Activated gamma-delta T cell treated with Interleukin-2 at 50 U/mL for 16 hours (primary cell): ENCODE data around the gene COL6A6.

ENCODE experiments used
- DNase-seq: peaks from one replicate; pipeline ENCODE4 v3.0.0-alpha.2; 2020

Gene COL6A6, protein sequence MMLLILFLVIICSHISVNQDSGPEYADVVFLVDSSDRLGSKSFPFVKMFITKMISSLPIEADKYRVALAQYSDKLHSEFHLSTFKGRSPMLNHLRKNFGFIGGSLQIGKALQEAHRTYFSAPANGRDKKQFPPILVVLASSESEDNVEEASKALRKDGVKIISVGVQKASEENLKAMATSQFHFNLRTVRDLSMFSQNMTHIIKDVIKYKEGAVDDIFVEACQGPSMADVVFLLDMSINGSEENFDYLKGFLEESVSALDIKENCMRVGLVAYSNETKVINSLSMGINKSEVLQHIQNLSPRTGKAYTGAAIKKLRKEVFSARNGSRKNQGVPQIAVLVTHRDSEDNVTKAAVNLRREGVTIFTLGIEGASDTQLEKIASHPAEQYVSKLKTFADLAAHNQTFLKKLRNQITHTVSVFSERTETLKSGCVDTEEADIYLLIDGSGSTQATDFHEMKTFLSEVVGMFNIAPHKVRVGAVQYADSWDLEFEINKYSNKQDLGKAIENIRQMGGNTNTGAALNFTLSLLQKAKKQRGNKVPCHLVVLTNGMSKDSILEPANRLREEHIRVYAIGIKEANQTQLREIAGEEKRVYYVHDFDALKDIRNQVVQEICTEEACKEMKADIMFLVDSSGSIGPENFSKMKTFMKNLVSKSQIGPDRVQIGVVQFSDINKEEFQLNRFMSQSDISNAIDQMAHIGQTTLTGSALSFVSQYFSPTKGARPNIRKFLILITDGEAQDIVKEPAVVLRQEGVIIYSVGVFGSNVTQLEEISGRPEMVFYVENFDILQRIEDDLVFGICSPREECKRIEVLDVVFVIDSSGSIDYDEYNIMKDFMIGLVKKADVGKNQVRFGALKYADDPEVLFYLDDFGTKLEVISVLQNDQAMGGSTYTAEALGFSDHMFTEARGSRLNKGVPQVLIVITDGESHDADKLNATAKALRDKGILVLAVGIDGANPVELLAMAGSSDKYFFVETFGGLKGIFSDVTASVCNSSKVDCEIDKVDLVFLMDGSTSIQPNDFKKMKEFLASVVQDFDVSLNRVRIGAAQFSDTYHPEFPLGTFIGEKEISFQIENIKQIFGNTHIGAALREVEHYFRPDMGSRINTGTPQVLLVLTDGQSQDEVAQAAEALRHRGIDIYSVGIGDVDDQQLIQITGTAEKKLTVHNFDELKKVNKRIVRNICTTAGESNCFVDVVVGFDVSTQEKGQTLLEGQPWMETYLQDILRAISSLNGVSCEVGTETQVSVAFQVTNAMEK (N-terminal part only)

DNA sequence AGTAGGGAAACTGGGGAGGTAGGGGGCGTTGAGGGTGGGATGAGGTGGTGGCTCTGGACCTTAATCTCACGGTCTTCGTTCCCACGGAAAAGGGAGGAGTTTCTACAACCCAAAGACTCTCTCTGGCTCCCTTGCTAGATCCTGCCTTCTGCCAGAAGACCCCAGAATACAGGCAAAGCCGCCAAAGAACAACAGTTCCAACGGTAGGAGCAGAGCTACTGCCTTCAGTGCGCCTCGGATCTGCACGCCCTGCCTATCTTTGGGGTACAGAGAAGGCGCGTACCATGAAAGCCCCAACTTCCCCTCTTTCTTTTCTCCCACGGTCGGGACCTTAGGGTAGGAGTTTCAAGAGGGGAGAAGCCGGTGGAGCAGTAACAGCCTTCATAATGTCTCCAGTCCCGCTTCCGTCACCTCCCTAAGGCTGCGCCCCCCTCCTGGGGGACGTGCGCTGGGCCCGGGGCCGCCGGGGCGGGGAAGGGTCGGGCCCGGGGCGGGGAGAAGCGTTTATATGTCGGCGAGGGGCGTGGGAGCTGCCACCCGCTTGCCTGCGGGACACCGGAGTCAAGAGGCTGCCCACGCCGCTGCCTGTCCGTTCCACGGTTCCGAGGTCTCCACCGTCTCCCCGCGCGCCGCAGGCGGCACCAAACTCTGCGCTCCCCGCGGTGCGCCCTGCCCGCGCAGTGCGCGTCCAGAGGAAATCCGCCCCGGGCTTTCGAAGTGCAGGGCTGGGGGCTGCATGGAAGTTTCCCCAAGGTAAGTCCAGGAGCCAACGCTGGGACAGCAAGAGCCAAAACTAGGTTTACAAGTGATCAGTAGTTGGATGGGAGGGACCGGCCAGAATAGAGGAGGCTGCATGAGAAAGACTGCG lies at the start of gene COL6A6:
COL6A6 (plus strand) TSS at position 533 of the 868 bp plus-strand sequence. CDS start 43,188 bp downstream, outside the sequence.
- no peak for DNase-seq

DNA sequence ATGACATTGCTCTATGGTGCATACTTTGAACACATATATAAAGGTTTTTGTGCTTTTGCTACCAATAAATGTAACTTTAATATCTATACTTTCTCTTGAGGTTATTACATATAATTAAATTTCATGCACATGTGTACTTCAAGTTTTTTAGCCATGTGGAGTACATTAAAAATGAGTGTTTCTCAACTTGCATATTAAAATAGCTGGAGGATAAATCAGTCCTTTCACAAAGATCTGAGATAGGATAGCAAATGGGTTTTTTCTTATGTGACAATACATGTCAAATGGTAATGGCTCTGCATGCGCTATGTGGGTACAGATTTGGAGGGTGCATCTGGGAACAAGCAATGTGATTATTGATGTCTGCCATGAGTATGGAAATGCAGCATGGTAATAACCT lies 48.7 kb upstream of the COL6A6 start:
- no peak for DNase-seq

DNA sequence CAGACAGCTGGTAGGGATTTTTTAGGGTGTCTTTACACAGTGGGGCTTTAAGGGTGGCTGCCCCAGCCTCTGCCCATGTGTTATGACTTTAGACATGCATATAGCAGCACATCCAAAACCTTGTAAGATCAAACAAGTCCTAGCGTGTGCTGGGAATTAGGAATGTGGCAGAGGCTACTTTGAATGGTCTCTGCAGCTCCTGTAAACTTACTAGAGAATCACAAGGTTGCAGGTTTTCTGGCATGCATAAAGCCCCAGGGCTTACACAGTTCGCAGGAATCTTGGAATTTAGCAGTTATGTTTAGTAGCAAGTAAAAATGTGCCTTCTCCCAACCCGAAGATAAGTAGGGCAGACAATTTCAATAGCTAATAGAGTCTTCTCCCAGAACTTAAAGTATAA lies 46.9 kb upstream of the COL6A6 start:
- DNase-seq, result no peak

DNA sequence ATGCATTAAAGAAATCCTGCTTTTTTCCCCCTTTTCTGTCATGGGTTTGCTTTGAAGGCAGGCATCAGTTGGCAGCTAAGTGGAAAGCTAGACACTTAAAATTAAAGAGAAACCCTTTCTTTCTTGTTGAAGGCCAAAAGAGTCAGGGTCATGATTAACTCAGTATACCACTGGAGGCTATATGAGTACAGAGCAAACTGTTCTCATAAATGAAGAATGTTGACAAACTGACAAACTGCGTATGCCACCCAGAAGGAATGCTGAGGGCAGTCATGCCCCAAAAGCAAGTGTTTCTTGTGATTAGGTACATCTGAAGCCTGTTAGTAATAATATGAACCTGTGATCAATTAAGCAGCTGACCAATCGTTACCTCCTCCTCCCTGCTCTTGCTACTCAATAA lies 43.6 kb upstream of the COL6A6 start:
- no peak for DNase-seq

DNA sequence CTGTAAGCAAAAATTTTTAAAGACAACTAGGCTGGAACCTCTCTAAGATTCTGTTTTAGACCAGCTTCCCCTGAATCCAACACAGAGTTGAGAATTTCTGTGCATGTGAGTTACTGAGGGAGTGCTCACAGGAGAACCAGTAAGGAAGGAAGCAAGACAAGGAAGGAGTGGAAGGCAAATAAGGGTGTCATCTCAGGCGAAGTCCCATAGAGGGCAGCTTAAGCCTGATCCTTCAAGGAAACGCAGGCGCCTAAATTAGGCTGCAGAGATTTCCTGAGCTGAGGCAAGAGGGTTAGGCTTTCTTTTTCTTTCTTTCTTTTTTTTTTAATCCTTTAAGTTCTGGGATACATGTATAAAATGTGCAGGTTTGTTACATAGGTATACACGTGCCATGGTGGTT lies 36.2 kb upstream of the COL6A6 start:
- DNase-seq, result no peak

DNA sequence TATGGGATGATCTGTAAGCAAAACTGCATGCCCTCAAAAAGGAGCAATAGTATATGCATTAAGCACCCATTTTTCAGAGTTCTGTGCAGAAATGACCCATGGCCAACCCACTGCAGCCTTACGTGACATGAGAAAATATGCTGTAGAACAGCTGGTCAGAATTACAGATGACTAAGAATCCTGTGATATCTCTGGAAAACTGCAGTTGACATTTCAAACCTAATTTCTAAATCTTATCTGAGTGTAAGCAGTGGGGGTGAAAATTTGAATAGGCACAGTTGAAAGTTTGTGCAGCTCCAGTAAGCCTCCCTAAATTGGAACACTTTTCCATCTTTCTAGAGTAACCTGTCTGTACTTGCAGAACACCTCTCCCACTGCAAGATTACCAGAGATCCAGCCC lies 28.7 kb upstream of the COL6A6 start:
- no peak for DNase-seq

DNA sequence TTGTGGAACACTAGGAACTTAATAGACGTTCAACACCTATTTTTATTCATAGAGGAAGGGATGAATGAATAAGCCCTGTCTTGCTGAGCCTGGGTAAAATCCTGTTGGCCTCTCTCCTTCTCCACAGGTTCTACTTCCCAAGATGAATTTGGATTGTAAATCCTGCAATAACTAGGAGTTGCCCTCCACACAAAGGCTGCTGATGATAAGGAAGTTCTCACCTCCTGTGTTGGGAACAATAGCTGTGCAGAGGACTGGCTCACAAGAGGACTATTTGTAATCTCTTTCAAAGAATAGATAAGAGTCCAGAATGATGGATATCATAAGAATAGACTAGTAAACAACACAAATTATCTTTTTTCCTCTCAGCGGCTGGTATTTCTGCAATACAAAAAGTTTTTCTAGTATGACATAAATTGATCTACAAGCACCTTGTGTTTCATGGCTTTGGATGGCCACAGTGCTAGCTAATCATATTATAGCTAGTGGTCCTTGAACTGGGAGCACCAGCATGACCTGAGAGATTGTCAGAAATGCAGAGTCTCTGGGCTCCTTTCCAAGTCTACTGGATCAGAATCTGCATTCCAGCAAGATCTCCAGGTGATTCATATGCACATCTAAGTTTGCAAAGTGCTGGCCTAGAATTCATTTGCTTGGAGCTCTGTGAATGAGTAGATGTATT lies 28.1 kb upstream of the COL6A6 start:
- DNase-seq, result no peak

DNA sequence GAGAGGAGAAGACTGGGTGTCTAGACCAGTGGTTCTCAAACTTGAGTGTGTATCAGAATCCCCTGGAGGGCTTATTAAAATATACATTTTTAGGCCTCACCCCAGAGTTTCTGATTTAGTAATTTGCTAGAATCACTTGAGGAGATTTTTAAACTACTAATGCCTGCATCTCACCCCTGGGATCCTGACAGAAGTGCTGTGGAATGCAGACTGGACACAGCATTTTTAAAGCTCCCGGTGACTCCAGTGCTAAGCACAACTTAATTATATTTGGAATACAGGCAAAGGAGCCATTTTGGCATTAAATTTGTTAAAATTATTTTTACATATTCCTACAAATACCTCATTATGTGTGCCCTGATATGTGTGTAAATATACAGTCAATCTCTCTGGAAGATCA lies 26.7 kb upstream of the COL6A6 start:
- DNase-seq, result no peak

DNA sequence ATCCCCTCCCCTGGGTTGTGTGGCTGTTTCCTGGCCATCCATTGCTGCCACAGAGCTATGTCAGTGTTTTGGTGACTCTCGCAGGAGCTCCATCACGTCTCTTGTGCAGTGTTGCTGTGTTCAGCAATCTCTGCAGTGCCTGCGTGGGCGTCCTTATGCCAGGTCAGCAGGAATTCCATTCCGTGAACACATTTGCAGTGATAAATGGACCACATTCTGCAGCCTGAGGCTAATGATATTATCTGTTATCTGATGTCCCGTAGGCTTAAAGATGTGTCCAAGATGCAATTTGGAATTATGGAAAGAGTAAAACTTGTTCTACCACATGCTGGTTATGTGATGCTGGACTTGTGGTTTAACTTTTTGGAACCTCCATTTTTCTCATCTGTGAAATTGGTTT lies 25.5 kb upstream of the COL6A6 start:
- DNase-seq, result no peak

DNA sequence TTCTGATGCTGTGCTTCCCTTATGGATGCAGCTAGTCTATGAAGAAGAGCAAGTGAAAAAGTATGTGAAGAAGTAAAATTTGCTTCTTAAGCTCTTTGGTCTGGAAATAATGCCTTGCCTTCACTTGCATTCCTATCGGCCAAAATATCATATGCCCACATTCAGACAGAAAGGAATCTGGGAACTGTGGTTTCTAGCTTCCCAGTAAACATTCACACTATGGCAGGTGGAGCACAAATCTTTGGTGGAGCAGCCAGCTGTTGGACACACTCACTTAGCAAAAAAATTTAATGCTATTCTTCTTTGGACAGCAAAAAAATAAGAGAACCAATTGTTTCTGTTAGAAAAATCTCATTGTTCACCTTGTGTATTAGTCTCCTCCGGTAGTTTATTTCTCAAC lies 12.3 kb upstream of the COL6A6 start:
- no peak for DNase-seq

DNA sequence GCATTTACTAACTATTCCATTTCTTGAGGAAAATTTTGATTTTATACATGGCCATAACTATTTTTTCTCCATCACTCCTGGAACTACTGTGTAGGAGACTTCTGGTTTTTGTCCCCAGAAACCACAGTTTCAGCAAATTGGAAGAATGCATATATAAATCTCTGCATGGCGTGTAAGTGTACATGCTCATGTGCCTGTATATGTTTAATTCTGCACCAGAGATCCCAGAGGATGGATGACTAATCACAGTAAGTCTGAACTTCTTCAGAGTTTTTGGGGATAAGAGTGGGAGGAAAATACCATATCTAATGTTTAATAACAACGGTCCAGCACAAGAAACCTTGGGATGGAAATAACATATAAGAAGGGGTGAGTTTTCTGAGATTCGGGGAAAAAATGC lies 10.9 kb upstream of the COL6A6 start:
- no peak for DNase-seq

DNA sequence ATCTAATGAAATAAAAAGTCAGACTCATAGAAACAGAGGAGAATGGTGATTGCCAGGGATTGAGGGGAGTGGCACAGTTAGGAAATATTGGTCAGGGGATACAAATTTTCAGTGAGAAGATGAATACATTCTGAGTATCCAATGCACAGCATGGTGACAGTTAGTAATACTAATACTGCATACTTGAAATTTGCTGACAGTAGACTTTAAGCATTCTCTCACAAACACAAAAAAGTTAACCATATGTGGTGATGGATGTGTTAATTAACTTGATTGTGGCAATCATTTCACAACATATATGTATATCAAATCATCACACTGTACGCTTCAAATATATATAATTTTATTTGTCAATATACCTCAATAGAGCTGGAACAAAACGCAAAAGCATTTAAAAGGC lies 9.2 kb upstream of the COL6A6 start:
- DNase-seq, result no peak

DNA sequence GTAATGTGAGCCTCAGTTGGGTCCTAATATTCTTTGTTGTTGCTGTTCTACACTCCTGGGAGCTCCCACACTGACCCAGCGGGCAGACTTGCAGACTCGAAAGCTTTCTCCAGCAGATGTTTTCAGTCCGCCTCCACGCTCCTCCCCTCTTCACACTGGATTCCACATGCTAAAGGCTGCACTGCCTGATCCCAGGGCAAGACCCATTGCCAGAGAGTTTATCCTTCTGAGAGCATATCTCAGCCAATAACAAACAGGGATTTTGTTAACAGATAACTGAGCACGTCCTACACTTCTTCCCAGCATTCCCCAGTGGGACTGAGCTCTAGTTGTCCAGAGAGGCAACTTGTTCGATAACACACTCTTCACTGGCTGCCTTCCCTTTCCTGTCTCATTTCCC lies 8.0 kb upstream of the COL6A6 start:
- no peak for DNase-seq

DNA sequence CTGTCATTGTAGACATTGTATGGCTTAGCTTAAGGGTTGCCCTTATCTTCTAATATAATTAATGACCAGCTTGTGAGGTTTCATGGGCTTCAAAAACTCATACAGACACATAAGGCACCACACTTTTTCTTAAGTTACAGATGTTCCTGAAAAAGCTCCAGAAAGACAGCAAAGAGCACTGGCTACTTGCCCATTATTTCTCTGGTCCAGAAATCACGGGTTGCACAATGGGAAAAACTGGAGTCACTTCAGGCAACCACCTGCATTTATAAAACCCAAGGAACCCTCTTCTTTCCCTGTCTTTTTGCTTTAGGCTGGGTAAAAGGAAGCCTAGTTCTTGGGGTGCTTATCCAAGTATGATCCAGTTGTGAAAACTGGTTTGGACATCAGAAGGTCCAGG lies 2.3 kb upstream of the COL6A6 start:
- no peak for DNase-seq

DNA sequence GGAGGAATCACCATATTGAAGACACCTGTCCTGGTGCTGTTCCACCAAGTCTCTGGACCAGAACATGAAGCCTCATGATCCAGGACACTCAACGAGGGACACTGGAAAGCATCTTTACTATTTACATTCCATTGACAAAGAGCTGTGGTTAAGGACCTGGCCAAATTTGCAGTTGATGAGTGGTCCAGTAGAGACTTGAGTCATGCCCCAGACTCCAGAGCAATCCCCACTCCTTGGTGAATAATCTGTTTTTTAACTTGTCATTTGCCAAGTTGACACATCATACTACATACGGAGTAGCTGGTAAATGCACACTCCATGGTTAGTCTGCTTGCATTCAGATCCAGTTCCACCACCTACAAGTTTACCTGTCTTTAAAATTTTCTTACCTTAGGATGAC lies 1.2 kb upstream of the COL6A6 start:
- DNase-seq, result no peak

DNA sequence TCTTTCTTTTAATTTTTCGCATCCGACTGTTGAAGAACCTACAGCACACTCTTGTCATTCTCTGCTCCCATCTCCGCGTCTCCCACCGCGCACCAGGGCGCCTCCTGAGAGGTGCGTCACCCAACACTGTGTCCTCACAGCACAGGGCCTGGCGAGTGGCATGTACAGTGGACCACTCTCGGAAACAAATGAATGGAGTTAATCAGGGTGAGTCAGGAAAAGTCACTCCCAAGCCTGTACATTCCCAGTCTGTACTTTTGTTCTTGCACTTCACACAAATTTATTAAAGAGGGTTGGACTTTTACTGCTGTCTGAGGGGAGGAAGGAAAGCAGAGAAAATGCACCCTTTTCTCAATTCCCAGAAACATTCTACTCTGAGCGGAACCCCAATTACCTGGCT lies 625 bp downstream of the COL6A6 start:
- DNase-seq, result no peak

DNA sequence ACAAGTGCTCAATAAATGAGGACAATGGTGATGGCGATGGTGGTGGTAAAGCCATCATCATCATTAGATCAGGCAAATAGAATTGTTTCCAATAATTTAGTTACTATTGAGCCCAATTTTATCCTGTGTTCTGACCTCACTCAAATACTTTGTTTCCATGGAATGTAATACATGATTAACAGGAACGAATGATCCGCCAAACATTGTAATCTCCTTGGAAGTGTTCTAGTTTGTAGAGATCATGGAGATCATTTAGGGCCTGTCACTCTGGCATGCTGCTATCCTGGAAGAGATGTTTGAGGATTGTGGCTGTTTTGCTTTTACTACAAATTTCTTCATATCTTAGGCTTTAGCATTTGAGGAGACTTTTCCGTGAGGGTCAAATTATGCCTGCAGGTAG lies 2.8 kb downstream of the COL6A6 start:
- DNase-seq, result no peak

DNA sequence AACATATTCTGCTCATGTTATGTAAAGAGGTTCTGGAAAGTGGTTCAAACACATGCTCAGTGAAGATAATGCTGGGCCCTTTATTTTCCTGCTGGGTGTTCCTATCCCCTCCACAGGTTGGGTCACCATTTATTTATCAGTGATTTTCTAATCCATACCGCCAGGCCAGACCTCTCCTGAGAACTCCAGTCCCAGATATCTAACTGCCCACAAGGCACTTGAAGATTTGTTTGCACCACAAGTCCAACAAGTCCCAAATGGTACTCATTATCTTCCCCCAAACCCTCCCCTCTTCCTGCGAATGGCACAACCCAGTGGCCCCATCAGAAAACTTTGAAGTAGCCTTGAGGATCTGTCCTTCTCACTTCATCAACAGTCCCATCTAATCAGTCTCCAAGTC lies 5.4 kb downstream of the COL6A6 start:
- no peak for DNase-seq

DNA sequence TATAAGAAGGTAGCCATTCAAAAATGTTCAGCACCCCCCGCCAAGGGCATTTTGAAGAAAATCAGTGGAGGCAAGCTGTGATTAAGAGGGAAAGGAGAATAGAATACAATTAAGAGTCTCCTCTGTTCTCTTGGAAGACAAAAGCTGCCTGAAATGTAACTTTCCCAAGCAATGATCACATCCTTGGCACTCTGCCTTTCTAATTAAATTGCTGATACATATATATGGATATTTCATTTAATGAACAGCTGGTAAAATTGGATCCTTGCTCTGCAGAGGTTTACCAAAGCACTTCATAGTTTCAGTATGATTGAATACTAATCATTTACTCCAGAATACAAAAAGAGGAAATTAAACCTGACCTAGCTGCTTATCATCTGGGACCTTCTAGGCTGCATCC lies 10.4 kb downstream of the COL6A6 start:
- DNase-seq, result no peak

DNA sequence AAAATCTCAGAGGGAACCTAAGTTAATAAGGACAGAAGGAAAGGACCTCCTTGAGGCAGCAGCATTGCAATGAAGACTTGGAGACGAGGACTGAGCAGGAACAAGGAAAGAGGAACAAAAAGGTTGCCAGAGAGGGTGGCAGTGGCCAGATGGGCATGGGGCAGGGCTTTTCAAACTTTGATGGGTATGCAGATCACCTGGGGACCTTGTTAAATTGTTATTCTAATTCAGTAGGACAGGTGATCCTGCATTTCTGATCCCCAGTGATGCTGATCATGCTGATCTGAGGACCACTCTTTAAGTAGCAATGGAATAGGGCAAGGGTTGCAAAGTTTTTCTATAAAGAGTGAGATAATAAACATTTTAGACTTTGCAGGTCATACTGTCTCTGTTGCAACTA lies 11.1 kb downstream of the COL6A6 start:
- no peak for DNase-seq

DNA sequence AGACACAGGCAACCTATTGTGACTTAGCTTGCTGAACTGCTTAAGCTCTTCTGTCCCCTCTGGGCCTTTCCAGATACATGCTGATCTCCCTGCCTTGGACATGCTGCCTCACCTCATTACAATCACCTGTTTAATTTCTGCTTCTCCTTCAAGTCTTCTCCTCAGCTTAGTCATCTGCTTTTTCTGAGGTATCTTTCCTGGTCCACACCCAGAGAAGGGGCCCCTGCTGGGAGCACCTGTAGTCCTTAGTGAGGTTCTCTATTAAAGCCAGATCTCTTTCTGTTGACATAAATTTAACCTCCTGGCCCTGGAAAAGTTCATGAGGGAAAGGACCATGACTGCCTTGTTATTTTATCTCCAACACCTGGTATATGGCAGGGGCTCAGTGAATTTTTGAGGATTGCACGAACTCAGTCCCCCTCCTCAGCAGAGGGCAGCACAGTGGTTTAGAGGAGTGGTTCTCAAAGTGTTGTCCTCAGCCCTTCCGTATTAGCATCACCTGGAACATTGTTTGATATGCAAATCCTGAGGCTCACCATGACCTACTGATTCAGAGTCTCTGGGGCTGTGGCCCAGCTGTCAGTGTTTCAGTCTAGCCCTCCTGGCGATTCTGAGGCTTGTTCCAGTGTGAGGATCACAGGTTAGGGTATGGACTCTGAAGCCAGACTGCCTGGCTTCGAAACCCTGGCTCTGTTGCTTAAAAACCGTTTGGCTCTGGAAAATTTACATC lies 12.7 kb downstream of the COL6A6 start:
- no peak for DNase-seq
